Progenitor cell of endocrine pancreas (in vitro differentiated cells): ENCODE data around the gene ZNF512. TPM values are rescaled to one million over a fixed set of nuclear protein-coding genes. Genes with fewer than 3 reads are reported as not detected.

ENCODE experiments used
- DNase-seq: peaks from one replicate; pipeline ENCODE4 v3.0.0; 2021; ENCODE audit warnings: low spot score; ENCODE audit not compliant: unreplicated experiment
- H3K27ac Mint-ChIP-seq: 2 replicates; pipeline ENCODE4 v1.8.0; 2021; ENCODE audit warnings: mild to moderate bottlenecking, moderate library complexity, mixed read lengths
- H3K27me3 Mint-ChIP-seq: 2 replicates; pipeline ENCODE4 v1.8.0; 2021; ENCODE audit warnings: mixed read lengths
- H3K36me3 Mint-ChIP-seq: 2 replicates; pipeline ENCODE4 v1.8.0; 2022; ENCODE audit warnings: mixed read lengths; ENCODE audit not compliant: insufficient read depth
- H3K4me1 Mint-ChIP-seq: 2 replicates; pipeline ENCODE4 v1.8.0; 2021; ENCODE audit warnings: low read depth, mixed read lengths
- H3K4me3 Mint-ChIP-seq: 2 replicates; pipeline ENCODE4 v1.8.0; 2021; ENCODE audit warnings: low read depth, mild to moderate bottlenecking, moderate library complexity, mixed read lengths
- H3K9me3 Mint-ChIP-seq: 2 replicates; pipeline ENCODE4 v1.8.0; 2021; ENCODE audit warnings: low read depth, mixed read lengths
- CTCF ChIP-seq: fragments of 200-600 bp; sonication (generic); IDR thresholded peaks from one replicate; pipeline ENCODE4 v1.5.0; 2021; ENCODE audit warnings: antibody characterized with exemption, mild to moderate bottlenecking; ENCODE audit not compliant: unreplicated experiment
- total RNA-seq: library from RNA; stranded (reverse); gene quantifications from 2 replicates; pipeline ENCODE4 v1.2.1, GENCODE V29; 2021

Gene ZNF512
- total RNA-seq, 1 donor from 2014 or later, result 60.9 TPM

DNA sequence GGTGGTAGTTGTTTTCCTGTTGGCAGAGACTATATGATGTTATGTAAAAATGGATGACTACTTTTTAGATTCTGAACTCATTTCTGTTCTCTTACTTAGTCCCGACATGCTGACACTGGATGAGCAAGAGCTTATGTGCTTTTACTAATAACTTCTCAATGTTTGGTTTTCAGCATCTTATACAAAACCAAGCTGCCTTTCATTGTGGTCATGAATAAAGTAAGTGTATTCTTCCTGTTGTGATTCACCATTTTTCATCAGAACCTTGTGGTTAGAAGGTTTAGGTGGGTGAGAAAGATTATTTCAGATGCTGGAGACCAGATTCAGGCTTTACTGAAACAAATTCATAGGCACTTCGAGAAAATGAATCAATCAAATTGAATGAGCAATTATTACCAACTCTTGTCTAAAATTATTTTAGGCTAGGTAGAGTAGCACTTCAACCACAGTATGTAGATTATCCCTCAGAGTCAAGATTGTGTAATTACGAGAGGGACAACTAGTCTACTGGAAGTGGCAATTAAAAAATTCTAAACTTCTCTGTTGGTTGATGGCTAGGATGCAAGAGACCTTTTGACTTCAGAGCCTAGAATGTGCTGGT is 55.3 kb downstream of the ZNF512 start:
- H3K27me3 Mint-ChIP-seq, result no peaks in the 10 kb centered on the region
- DNase-seq, result no peak
- H3K36me3 Mint-ChIP-seq, result peaks cover 25% of the 10 kb centered on the region
- H3K4me1 Mint-ChIP-seq, result no peaks in the 10 kb centered on the region
- no peak overlapping the region for H3K27ac Mint-ChIP-seq
- H3K4me3 Mint-ChIP-seq, result no peak overlapping the region
- H3K9me3 Mint-ChIP-seq, result no peaks in the 10 kb centered on the region
- no peak for TF ChIP-seq CTCF

DNA sequence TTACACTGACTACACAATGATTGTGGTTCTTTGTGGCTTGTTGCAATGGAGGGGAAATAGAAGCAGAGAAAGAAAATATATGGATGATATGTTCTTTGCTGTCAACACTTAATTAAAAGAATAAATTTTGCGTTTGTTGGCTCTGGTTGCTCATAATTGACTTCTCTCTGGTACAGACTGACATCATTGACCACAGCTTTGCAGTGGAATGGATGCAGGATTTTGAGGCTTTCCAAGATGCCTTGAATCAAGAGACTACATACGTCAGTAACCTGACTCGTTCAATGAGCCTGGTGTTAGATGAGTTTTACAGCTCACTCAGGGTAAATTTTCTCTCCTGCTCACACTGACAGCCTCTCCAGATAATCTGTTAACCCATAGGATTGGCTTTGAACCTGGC is 55.9 kb downstream of the ZNF512 start:
- no peak overlapping the region for H3K27ac Mint-ChIP-seq

DNA sequence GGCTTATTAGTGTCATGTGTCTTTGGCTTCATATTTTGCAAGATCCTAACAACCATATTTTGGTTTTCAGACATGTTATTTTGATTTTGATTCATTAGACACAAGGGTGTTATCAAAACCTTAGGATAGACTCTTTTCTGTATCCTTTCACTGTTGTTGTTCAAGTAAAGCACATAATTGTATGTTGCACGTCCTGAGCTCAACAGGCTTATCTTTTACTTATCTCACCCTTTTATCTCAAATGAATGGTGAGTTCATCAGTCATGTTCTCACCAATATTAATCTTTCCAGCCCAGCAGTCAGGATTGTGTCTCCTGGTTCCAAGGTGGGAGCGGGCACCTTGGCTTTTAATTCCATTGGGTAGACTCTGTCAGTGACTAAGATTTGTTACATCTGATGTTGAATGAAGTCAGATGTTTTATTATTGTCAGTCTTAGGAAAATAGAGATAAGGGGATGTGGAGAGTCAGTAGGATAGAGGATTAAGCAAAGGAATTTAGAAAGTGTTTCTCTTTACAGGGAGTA is 57.9 kb downstream of the ZNF512 start:
- Mint-ChIP-seq H3K4me3 (no peak overlapping the region), H3K4me1 (no peaks in the 10 kb centered on the region), H3K27ac (no peak overlapping the region), H3K36me3 (peaks cover 16% of the 10 kb centered on the region), H3K9me3 (no peaks in the 10 kb centered on the region), H3K27me3 (no peaks in the 10 kb centered on the region)
- DNase-seq, result no peak
- TF ChIP-seq CTCF, result no peak

More for the DNA sequence above, 55.9 kb downstream of the ZNF512 start:
- no peak for TF ChIP-seq CTCF
- Mint-ChIP-seq H3K4me1 (no peaks in the 10 kb centered on the region), H3K4me3 (no peak overlapping the region), H3K9me3 (no peaks in the 10 kb centered on the region), H3K27me3 (no peaks in the 10 kb centered on the region), H3K36me3 (peaks cover 26% of the 10 kb centered on the region)
- no peak for DNase-seq

DNA sequence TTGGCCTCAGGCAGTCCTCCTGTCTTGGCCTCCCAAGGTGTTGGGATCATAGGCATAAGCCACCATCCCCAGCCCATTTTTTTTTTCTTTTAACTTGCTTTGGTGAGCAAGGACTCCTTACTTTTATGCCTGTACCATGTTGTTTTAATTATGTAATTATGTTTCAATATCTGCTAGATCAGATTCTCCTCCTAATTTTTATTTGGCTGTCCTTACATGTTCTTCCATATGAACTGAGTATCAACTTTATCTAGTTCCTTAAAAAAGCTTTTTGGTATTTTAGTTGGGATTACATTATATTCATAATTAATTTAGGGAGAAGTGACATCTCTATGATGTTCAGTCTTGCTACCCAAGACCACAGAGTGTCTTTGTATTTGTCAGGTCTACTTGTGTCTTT is 62.4 kb downstream of the ZNF512 start:
- Mint-ChIP-seq H3K9me3 (no peaks in the 10 kb centered on the region), H3K27ac (no peak overlapping the region), H3K27me3 (no peaks in the 10 kb centered on the region), H3K4me3 (no peak overlapping the region), H3K4me1 (no peaks in the 10 kb centered on the region), H3K36me3 (peaks cover 19% of the 10 kb centered on the region)
- DNase-seq, result no peak
- no peak for TF ChIP-seq CTCF

- no peaks in the 10 kb centered on the region for H3K9me3 Mint-ChIP-seq
- no peak for DNase-seq
- no peak for TF ChIP-seq CTCF
- H3K4me3 Mint-ChIP-seq, result no peak overlapping the region
- H3K27ac Mint-ChIP-seq, result no peak overlapping the region
- peaks cover 18% of the 10 kb centered on the region for H3K36me3 Mint-ChIP-seq
- H3K27me3 Mint-ChIP-seq, result no peaks in the 10 kb centered on the region
- no peaks in the 10 kb centered on the region for H3K4me1 Mint-ChIP-seq
Observed at GRCh38 chr2:27647289-27647688, 64.4 kb downstream of the ZNF512 start.
